Tibial artery (tissue), 4 donors: ENCODE results near the gene SPRR4.

Experiments used
- DNase-seq, 2 donors: peaks; one replicate each; pipeline ENCODE4 v3.0.0-alpha.2; 2019
- H3K27ac ChIP-seq, 2 donors: fragments of 200-600 bp; sonication (generic) in 1 of 2; 1 replicate in 1 of 2; 2 replicates in 1 of 2; pipeline ENCODE4 v1.5.1; 2018 to 2019; ENCODE audit warnings: mild to moderate bottlenecking in 1 of 2
- H3K27me3 ChIP-seq, 2 donors: fragments of 200-600 bp; sonication (generic) in 1 of 2; one replicate each; pipeline versions ENCODE4 v1.5.1 to v1.6.0; 2016 to 2019
- H3K36me3 ChIP-seq, 3 donors: fragments of 200-600 bp; sonication (generic) in 2 of 3; one replicate each; pipeline ENCODE4 v1.5.1; 2016 to 2019; ENCODE audit warnings: mild to moderate bottlenecking in 2 of 3
- H3K4me1 ChIP-seq, 4 donors: fragments of 200-600 bp; sonication (generic) in 2 of 4; 1 replicate in 3 of 4; 2 replicates in 1 of 4; pipeline ENCODE4 v1.5.1; 2016 to 2019
- H3K4me3 ChIP-seq, 2 donors: fragments of 200-600 bp; sonication (generic) in 1 of 2; 1 replicate in 1 of 2; 2 replicates in 1 of 2; pipeline ENCODE4 v1.5.1; 2018 to 2019; ENCODE audit warnings: mild to moderate bottlenecking in 2 of 2
- H3K9me3 ChIP-seq, 3 donors: fragments of 200-600 bp; sonication (generic) in 1 of 3; one replicate each; pipeline ENCODE4 v1.5.1; 2016 to 2019
- intact Hi-C: fragments of 100-400 bp; cut with DNase I; formaldehyde crosslinking; loops from one replicate; pipeline ENCODE4 v1.15.0; 2023; ENCODE audit warnings: low total_unique reads
- TF ChIP-seq, protein P1 (sequence below), 2 experiments: fragments of 200-600 bp in 1 of 2; fragments of 450-650 bp in 1 of 2; IDR thresholded peaks; one replicate each; pipeline ENCODE4 v1.5.1; 2017 to 2019; ENCODE audit warnings: antibody characterized with exemption in 2 of 2, mild to moderate bottlenecking in 1 of 2, moderate library complexity in 1 of 2

The SPRR4 gene

DNA sequence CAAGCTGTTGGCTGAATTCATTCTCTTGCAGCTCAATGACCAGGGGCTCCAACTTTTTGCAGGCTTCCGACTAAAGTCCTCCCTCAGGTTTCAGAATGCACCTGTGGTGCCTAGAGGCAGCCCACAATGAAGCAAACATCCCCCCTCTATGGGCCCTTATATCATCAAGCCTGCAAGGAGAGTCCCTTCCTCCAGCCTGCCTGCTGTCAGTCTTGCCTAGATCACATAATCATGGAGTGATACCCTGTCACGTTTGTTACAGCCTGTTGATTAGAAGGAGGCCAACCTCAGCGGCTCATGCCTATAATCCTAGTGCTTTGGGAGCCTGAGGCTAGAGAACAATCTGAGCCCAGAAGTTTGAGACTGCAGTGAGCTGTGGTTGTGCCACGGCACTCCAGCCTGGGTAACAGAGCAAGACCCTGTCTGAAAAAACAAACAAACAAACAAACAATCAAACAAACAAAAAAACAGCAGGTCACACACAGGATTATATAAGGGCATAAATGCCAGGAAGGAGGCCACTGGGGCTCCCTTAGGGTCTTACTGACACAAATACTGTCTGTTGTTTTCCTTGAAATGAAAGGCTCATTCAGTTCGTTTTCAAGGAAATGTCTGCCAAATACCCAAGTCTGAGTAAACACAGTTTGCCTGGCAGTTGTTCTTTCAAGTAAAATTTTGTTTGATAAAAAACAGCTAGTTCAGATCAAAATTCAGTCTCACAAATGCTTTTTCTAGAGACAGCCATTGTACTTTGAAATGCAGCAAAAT, 26.4 kb downstream of the SPRR4 start:
- Histone ChIP-seq H3K9me3 (peaks cover 0 to 6% (median 0%) of the 10 kb centered on the region in 3 donors), H3K27ac (no peak overlapping the region), H3K27me3 (no peaks in the 10 kb centered on the region), H3K36me3 (no peaks in the 10 kb centered on the region), H3K4me1 (no peaks in the 10 kb centered on the region), H3K4me3 (no peak overlapping the region)
- DNase-seq: no peak
- intact Hi-C loops: no loop called here
- TF ChIP-seq, protein P1, sequence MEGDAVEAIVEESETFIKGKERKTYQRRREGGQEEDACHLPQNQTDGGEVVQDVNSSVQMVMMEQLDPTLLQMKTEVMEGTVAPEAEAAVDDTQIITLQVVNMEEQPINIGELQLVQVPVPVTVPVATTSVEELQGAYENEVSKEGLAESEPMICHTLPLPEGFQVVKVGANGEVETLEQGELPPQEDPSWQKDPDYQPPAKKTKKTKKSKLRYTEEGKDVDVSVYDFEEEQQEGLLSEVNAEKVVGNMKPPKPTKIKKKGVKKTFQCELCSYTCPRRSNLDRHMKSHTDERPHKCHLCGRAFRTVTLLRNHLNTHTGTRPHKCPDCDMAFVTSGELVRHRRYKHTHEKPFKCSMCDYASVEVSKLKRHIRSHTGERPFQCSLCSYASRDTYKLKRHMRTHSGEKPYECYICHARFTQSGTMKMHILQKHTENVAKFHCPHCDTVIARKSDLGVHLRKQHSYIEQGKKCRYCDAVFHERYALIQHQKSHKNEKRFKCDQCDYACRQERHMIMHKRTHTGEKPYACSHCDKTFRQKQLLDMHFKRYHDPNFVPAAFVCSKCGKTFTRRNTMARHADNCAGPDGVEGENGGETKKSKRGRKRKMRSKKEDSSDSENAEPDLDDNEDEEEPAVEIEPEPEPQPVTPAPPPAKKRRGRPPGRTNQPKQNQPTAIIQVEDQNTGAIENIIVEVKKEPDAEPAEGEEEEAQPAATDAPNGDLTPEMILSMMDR (IDR thresholded peaks at IDR 0.05): no peak

DNA sequence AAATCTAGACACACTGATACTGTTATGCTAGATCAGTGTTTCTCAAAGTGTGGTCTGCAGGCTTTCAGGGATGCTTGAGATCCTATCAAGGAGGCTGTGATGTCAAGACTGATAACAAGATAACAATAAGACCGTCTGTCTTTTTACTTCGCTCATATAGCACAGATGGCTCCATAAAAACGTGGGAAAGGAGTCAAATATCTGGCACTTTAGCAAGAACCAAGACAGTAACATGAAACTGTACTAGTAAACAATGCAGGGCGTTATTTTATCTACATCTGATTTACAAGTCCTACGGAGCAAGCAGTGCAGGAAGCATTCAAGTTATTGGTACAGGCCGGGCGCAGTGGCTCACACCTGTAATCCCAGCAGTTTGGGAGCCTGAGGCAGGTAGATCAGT, 27.5 kb downstream of the SPRR4 start:
- peaks cover 0 to 6% (median 0%) of the 10 kb centered on the region in 3 donors for H3K9me3 ChIP-seq
- H3K36me3 ChIP-seq: no peaks in the 10 kb centered on the region
- no peak for DNase-seq
- TF ChIP-seq, protein P1 (IDR thresholded peaks at IDR 0.05): no peak
- H3K4me3 ChIP-seq: no peak overlapping the region
- H3K4me1 ChIP-seq: no peaks in the 10 kb centered on the region
- intact Hi-C loops: no loop called here
- H3K27me3 ChIP-seq: no peaks in the 10 kb centered on the region
- H3K27ac ChIP-seq: no peak overlapping the region

DNA sequence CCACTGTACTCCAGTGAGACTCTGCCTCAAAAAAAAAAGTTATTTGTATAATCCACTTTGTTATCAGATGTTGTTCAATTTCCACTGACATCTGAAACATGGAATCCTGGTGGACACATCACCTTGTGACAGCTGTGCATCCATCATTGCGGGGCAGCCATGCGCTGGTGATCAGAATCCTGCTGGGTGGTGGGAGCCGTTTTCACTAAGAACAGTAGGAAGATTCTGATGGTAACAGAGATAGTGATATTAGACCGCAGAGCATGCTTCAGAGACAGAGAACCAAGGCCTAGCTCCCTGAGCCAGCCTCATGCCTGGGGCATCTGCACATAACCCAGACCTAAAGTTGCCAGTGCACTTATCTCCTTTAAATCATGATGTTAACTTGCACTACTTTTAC, 28.0 kb downstream of the SPRR4 start:
- DNase-seq: no peak
- TF ChIP-seq, protein P1 (IDR thresholded peaks at IDR 0.05): no peak
- Histone ChIP-seq H3K4me1 (no peaks in the 10 kb centered on the region), H3K4me3 (no peak overlapping the region), H3K27me3 (no peaks in the 10 kb centered on the region), H3K9me3 (peaks cover 0 to 6% (median 0%) of the 10 kb centered on the region in 3 donors), H3K27ac (no peak overlapping the region), H3K36me3 (no peaks in the 10 kb centered on the region)
- intact Hi-C loops: no loop called here

DNA sequence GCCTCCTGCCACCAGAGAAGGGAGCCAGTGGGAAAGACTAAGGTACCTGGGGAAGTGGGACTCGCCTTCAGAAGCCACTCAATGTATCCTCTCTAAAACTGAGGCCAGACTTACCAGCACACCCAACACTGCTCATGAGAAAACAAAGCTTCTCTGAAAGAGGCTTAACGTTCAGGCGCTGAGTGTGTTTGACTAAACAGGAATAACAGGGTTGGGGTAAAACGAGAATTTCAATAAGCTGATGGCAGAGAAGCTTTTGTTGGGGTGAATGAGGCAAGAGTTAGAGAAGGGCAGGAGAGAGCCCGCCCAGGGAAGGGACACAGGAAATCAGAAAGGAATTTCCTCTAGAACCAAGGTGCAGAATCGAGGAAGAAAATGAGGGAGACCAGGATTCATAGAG, 29.4 kb downstream of the SPRR4 start:
- Histone ChIP-seq H3K4me1 (no peaks in the 10 kb centered on the region), H3K4me3 (no peak overlapping the region), H3K27me3 (no peaks in the 10 kb centered on the region), H3K36me3 (no peaks in the 10 kb centered on the region), H3K27ac (no peak overlapping the region), H3K9me3 (peaks cover 0 to 6% (median 0%) of the 10 kb centered on the region in 3 donors)
- TF ChIP-seq, protein P1 (IDR thresholded peaks at IDR 0.05): no peak
- no peak for DNase-seq
- intact Hi-C loops: no loop called here

DNA sequence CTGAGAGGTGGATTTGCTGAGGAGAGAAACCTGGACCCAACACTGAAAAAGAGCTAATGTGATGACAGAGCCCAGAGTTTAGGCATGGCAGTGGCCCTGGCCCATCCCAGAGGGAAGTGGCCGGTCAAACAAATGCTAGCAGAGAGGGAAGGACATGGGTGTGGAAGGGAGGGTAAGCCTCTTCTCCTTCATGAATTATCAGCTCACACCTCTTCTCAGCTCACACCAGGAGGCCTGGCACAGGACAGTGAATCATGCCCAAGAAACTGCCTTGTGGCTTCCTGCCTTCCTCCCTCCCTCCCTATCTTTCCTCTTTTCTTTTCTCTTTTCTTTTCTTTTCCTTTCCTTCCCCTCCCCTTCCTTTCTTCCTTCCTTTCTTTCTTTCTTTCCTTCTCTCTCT, 29.8 kb downstream of the SPRR4 start:
- H3K36me3 ChIP-seq: no peaks in the 10 kb centered on the region
- no peaks in the 10 kb centered on the region for H3K4me1 ChIP-seq
- no peak overlapping the region for H3K27ac ChIP-seq
- no peak for DNase-seq
- intact Hi-C loops: no loop called here
- H3K9me3 ChIP-seq: peaks cover 0 to 2% (median 0%) of the 10 kb centered on the region in 3 donors
- H3K27me3 ChIP-seq: no peaks in the 10 kb centered on the region
- H3K4me3 ChIP-seq: no peak overlapping the region
- TF ChIP-seq, protein P1 (IDR thresholded peaks at IDR 0.05): no peak
